HUES48 (cell line): Measurements from ENCODE around the gene R3HDM4.
A peak's percentile ranks its signal among the peaks of the same experiment; 100 is the strongest.

Experiments
- H3K27ac ChIP-seq: one replicate; pipeline ENCODE4 v1.7.0; 2013; ENCODE audit warnings: low read depth, low read length, inconsistent platforms
- H3K27me3 ChIP-seq: 2 replicates; pipeline ENCODE4 v1.6.1; 2013; ENCODE audit warnings: mild to moderate bottlenecking, low read length; ENCODE audit not compliant: control insufficient read depth, insufficient read depth
- H3K36me3 ChIP-seq: 2 replicates; pipeline ENCODE4 v1.6.1; 2013; ENCODE audit warnings: low read length; ENCODE audit not compliant: control insufficient read depth, insufficient read depth
- H3K4me1 ChIP-seq: 2 replicates; pipeline ENCODE4 v1.6.1; 2013; ENCODE audit warnings: mild to moderate bottlenecking, low read length; ENCODE audit not compliant: control insufficient read depth, insufficient read depth
- H3K4me3 ChIP-seq: 2 replicates; pipeline ENCODE4 v1.5.1; 2013; ENCODE audit warnings: mild to moderate bottlenecking, low read depth, low read length
- H3K9ac ChIP-seq: 2 replicates; pipeline ENCODE4 v1.6.1; 2013; ENCODE audit warnings: mild to moderate bottlenecking, low read depth, low read length, moderate library complexity
- H3K9me3 ChIP-seq: 2 replicates; pipeline ENCODE4 v1.6.1; 2013; ENCODE audit warnings: low read length; ENCODE audit not compliant: control insufficient read depth, insufficient read depth

The R3HDM4 gene

DNA sequence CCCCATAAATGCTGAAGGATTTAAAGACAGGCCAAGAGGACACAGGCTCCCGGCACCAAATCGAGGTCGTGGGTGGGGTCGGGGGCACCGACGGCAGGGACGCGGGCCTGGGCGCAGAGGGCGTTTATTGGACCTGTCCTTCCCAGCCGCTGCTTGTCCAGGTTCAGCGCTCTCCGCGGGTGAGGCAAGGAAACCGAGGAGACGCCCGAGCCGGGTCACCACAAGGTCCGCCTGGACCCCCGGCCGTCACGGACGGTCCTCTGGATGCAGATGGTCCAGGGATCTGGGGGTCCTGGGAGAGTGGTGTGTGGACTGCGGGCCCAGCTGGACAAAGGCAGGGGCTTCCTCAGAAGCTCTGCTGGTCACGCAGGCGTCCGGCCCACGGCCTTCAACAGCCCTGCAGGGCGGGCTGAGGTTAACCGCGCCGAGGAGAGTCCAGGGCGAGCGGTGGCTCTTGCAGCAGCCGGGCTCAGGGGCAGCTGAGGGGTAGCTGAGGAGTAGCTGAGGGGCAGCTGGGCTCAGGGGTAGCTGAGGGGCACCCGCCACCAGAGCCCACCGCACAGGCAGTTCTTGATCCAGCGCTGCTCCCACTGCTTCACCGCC is 45.1 kb downstream of the R3HDM4 start:
- H3K9me3 ChIP-seq: no peaks in the 10 kb centered on the region
- H3K4me3 ChIP-seq: no peak overlapping the region
- no peaks in the 10 kb centered on the region for H3K27me3 ChIP-seq
- H3K4me1 ChIP-seq: peaks cover 9% of the 10 kb centered on the region
- H3K27ac ChIP-seq: no peak overlapping the region
- H3K36me3 ChIP-seq: peaks cover 24% of the 10 kb centered on the region
- no peak overlapping the region for H3K9ac ChIP-seq

DNA sequence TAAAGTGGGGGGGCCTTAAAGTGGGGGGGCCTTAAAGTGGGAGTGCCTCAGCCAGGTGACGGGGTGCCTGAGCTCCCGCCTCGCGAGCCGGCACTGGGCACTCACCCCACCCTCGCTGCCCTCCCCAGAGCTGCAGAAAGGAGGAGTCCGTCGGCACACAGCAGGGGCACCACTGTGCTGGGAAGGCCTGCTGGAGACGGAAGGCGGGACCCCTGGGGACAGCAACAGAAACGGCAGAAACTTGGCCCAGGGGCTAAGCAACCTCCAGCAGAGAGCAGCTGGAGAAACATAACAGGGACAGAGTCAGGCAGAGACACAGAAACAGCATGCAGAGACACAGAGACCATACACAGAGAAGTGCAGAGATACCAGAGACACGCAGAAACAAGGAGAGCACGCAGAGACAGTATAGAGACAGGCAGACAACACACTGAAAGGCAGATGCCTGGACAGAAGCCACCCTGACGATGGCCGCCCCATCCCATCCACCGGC is 45.7 kb downstream of the R3HDM4 start:
- peak overlapping the region; percentile 35 for H3K27ac ChIP-seq
- peaks cover 24% of the 10 kb centered on the region for H3K36me3 ChIP-seq
- H3K4me3 ChIP-seq: no peak overlapping the region
- H3K4me1 ChIP-seq: peaks cover 9% of the 10 kb centered on the region
- H3K9me3 ChIP-seq: no peaks in the 10 kb centered on the region
- H3K27me3 ChIP-seq: no peaks in the 10 kb centered on the region
- H3K9ac ChIP-seq: no peak overlapping the region

DNA sequence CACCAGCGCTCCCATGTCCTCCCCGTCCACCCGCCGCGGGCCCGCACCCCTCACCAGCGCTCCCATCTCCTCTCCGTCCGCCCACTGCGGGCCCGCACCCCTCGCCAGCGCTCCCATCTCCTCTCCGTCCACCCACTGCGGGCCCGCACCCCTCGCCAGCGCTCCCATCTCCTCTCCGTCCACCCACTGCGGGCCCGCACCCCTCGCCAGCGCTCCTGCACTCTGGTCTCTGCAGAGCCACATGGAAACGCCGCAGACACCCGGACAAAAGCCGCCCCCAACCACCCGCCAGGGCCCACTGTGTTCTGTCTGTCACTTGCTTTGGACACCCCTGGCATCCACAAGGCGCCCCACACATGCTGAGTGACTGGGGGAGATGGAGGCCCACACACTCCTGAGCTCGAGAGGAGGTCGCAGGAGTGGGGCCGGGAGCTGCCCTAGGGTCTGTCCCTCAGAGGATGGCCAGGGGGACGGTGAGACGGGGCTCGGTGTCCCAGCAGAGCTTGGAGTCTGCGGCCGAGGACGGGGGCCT is 46.2 kb downstream of the R3HDM4 start:
- Histone ChIP-seq H3K9ac (no peak overlapping the region), H3K27ac (peak overlapping the region; percentile 35), H3K4me1 (peaks cover 9% of the 10 kb centered on the region), H3K36me3 (peaks cover 24% of the 10 kb centered on the region), H3K4me3 (no peak overlapping the region), H3K27me3 (no peaks in the 10 kb centered on the region), H3K9me3 (no peaks in the 10 kb centered on the region)

DNA sequence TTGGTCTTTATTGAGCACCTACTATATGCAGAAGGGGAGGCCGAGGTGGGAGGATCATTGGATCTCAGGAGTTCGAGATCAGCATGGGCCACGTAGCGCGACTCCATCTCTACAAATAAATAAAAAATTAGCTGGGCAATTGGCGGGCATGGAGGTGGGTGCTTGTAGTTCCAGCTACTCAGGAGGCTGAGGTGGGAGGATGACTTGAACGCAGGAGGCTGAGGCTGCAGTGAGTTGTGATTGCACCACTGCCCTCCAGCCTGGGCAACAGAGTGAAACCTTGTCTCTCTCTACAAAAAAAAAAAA is 49.8 kb downstream of the R3HDM4 start:
- H3K4me3 ChIP-seq: peak overlapping the region; percentile 58; the same call in 1 of the 2 replicates
- H3K9ac ChIP-seq: no peak overlapping the region
- H3K36me3 ChIP-seq: peaks cover 7% of the 10 kb centered on the region
- peaks cover 18% of the 10 kb centered on the region for H3K27me3 ChIP-seq
- no peak overlapping the region for H3K27ac ChIP-seq
- H3K9me3 ChIP-seq: no peaks in the 10 kb centered on the region
- peaks cover 9% of the 10 kb centered on the region for H3K4me1 ChIP-seq

DNA sequence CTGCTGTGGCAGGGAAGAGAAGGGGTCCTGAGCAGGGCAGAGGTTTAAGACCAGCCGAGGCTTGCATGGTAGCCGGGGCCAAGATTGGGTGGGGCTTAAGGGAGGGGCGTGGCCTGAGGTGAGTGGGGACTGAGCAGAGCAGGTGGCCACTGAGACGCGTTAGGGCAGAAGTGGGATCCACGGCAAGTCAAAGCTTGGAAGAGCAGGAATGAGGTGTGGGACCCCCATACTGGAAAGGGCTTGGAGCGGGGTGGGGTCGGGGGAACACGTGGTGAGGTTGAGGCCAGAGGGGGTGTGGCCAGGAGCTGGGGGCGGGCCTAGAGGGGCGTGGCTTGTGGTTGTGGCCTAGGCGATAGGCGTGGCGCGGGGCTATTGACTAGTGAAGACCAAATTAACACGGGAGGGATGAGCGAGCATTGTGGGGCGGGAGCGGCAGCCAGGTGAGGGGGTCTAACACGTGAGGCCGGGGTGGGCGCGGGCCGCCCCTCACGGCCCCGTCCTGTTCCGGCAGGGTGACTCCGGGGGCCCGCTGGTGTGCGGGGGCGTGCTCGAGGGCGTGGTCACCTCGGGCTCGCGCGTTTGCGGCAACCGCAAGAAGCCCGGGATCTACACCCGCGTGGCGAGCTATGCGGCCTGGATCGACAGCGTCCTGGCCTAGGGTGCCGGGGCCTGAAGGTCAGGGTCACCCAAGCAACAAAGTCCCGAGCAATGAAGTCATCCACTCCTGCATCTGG is 50.3 kb downstream of the R3HDM4 start:
- peak overlapping the region; percentile 58 for H3K4me3 ChIP-seq
- H3K27ac ChIP-seq: no peak overlapping the region
- peaks cover 18% of the 10 kb centered on the region for H3K27me3 ChIP-seq
- peaks cover 9% of the 10 kb centered on the region for H3K4me1 ChIP-seq
- H3K36me3 ChIP-seq: peaks cover 2% of the 10 kb centered on the region; the same call in 1 of the 2 replicates
- no peak overlapping the region for H3K9ac ChIP-seq
- H3K9me3 ChIP-seq: no peaks in the 10 kb centered on the region

DNA sequence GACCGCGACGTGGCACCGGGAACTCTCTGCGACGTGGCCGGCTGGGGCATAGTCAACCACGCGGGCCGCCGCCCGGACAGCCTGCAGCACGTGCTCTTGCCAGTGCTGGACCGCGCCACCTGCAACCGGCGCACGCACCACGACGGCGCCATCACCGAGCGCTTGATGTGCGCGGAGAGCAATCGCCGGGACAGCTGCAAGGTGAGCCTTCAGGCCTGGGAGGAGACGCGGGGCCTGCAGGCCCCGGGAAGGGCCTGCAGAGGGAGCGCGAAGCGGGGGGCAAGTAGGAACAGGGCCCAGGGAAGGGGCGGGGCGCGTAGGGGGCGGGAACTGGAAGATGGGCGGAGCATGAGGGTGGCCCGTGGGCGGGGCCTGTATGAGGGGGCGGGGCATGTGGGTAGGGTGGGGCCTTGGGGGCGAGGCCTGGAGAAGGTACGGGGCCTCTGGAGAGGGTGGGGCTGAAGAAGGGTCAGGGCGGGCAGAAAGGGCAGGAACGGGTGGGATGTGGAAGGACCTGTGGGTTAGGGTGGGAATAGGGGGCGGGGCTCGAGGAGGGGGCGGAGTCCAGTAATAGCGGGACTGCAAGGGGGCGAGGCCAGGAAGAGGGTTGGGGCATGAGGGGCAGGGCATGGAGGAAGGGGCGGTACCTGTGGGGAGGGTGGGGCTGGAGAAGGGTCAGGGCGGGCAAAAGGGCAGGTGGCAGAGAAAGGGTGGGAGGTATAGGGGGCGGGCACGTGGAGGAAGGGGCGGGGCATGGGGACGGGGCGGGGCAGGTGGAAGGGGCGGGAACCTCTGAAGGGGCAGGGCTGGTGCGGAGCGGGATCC is 51.1 kb downstream of the R3HDM4 start:
- Histone ChIP-seq H3K36me3 (no peaks in the 10 kb centered on the region), H3K9ac (no peak overlapping the region), H3K4me1 (peaks cover 2% of the 10 kb centered on the region; the same call in 1 of the 2 replicates), H3K4me3 (peak overlapping the region; percentile 58; the same call in 1 of the 2 replicates), H3K27ac (no peak overlapping the region), H3K9me3 (no peaks in the 10 kb centered on the region), H3K27me3 (peaks cover 18% of the 10 kb centered on the region)

DNA sequence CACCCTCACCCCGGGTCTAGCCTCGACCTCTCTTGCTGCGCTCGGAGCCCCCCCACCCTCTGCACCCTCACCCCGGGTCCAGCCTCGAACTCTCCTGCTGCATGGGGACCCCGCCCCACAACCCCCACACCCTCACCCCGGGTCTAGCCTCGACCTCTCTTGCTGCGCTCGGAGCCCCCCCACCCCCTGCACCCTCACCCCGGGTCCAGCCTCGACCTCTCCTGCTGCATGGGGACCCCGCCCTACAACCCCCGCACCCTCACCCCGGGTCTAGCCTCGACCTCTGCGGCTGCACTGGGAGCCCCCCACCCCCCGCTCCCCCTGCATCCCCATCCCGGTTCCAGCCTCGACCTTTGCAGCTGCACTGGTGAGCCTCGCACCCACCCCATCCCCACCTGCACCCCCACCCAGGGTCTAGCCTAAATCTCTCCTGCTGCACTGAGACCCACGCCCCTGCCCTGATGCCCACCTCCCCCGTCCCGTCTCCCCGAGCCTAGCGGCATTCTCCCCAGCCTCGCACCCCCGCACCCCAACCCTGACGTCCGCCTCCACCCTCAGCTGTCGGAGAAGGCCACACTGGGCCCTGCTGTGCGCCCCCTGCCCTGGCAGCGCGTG is 51.8 kb downstream of the R3HDM4 start:
- peak overlapping the region; percentile 51; the same call in 1 of the 2 replicates for H3K4me3 ChIP-seq
- H3K9me3 ChIP-seq: no peaks in the 10 kb centered on the region
- H3K9ac ChIP-seq: no peak overlapping the region
- no peaks in the 10 kb centered on the region for H3K36me3 ChIP-seq
- peaks cover 18% of the 10 kb centered on the region for H3K27me3 ChIP-seq
- no peak overlapping the region for H3K27ac ChIP-seq
- H3K4me1 ChIP-seq: no peaks in the 10 kb centered on the region

DNA sequence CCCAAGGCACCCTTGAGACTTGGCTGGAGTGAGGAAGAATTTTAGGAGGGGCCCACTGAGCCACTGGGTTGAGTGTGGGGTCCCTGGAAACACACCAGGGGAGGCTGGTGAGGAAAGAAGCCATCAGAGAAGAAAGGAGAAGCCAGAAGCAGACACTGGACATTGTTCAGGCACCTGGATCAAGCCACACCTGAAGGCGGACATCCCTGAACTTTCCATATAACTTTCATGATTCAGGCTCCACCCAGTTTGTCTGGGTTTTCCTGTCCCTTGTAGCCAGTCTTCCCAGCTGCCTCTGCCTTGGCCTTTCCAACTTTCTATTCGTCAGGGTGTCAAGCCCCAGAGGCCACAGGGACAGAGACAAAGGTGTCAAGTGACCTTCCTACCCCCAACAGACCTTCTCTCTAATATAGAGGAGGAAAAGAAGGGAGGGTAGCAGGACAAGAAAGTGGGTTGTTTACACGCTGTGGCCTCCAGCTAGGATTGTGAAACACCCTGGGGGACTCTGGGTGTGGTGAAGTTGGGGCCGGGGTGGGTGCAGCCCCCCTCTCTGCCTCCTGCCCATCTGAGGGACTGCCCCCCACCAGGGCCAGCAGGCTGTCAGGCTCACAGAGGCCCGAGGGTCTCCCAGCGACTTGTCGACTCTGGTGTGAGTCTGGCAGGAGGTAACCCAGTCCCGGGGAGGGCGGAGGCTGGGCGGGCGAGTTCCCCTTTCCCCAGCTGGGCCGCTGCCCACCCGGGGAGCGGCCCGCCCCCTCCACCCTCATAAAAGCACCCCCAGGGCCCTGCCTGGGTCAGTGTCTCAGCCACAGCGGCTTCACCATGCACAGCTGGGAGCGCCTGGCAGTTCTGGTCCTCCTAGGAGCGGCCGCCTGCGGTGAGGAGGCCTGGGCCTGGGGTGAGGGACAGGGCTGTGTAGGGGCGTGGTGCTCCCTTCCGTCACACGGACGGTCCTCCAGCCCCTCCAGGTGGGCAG is 53.9 kb downstream of the R3HDM4 start, which contains the start of gene CFD:
Gene CFD (plus strand): TSS at position 797 of the 976 bp plus-strand sequence. CDS start 26 bp downstream, at position 823.
- Histone ChIP-seq H3K4me3 (peak within 1 kb of the TSS; percentile 64), H3K27ac (no peak within 1 kb of the TSS), H3K9me3 (no peaks in the 10 kb centered on the region), H3K36me3 (no peaks in the 10 kb centered on the region), H3K9ac (no peak within 1 kb of the TSS), H3K4me1 (no peaks in the 10 kb centered on the region), H3K27me3 (peaks cover 18% of the 10 kb centered on the region)

DNA sequence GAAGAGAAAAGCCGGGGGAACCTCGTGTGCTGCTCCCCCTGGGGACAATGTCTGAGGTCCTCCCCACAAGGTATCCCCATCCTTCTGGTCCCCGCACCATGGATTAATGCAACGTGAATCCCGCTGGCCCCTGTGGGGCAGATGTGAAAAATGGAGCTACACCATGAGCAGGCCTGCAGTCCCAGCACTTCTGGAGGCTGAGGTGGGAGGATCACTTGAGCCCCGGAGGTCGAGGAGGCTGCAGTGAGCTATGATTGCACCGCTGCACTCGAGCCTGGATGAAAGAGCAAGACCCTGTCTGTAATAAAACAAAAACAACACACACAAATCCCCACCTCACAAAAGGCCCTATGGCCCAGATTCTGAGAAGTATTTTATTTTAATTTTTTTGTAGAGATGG is 54.7 kb downstream of the R3HDM4 start:
- peaks cover 18% of the 10 kb centered on the region for H3K27me3 ChIP-seq
- no peaks in the 10 kb centered on the region for H3K36me3 ChIP-seq
- H3K4me3 ChIP-seq: no peak overlapping the region
- H3K4me1 ChIP-seq: no peaks in the 10 kb centered on the region
- H3K9ac ChIP-seq: no peak overlapping the region
- H3K27ac ChIP-seq: no peak overlapping the region
- H3K9me3 ChIP-seq: no peaks in the 10 kb centered on the region
